GM13977 (cell line): ENCODE results near the gene ZNF70.

Source experiments
- DNase-seq: peaks from one replicate; pipeline ENCODE4 v3.0.0; 2012; ENCODE audit warnings: low spot score
- in situ Hi-C: fragments of 300-500 bp; cut with MboI; formaldehyde crosslinking; loops from one replicate; pipeline ENCODE4 v1.12.0; 2022; ENCODE audit warnings: low sequenced_read_pairs, low pct_unique_long_range_greater_than_20kb, mixed read lengths, inconsistent platforms; ENCODE audit not compliant: unreplicated experiment
- TF ChIP-seq, protein P1 (sequence below): IDR thresholded peaks from 2 replicates; pipeline ENCODE4 v1.5.1; 2012; ENCODE audit warnings: mild to moderate bottlenecking, control low read depth; ENCODE audit not compliant: insufficient read depth; ENCODE audit errors: extremely low read depth, missing control alignments

The ZNF70 gene

DNA sequence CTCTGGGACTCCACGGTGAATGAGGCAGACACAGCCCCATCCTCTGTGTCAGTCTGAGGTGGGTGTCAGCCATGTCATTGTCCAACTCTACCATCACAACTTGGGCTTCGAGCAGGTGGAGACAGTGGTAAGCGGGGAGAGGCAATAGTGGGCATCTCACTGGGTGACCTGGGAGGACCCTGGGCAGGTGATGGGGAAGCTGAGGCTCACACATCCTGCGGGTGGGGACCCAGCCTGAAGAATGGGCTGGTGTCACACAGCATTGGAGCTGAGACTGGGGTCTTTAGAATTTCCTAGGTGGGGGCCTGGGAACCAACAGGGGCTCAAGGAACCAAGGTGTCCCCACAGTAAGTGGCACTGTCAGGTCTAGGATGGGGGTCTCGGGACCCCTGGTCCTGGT, 28.8 kb upstream of the ZNF70 start:
- no peak for DNase-seq
- TF ChIP-seq, protein P1, sequence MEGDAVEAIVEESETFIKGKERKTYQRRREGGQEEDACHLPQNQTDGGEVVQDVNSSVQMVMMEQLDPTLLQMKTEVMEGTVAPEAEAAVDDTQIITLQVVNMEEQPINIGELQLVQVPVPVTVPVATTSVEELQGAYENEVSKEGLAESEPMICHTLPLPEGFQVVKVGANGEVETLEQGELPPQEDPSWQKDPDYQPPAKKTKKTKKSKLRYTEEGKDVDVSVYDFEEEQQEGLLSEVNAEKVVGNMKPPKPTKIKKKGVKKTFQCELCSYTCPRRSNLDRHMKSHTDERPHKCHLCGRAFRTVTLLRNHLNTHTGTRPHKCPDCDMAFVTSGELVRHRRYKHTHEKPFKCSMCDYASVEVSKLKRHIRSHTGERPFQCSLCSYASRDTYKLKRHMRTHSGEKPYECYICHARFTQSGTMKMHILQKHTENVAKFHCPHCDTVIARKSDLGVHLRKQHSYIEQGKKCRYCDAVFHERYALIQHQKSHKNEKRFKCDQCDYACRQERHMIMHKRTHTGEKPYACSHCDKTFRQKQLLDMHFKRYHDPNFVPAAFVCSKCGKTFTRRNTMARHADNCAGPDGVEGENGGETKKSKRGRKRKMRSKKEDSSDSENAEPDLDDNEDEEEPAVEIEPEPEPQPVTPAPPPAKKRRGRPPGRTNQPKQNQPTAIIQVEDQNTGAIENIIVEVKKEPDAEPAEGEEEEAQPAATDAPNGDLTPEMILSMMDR: no peak
- in situ Hi-C loops: no loop called here

DNA sequence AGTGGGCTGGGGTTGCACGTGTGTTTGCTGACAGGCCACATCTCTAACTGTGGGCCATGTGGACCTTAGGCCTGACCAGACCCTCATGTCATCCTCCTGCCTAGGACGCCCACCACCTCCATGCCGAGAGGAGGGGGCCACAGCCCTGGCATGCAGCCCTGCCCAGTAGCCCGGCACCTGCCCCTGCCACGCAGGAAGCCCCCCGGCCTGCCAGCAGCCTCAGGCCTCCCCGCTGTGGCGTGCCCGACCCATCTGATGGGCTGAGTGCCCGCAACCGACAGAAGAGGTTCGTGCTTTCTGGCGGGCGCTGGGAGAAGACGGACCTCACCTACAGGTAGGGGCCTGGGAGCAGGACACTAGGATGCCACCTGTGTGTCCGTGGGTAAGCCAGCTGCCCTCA, 28.2 kb upstream of the ZNF70 start:
- DNase-seq: no peak
- in situ Hi-C loops: no loop called here
- TF ChIP-seq, protein P1: no peak

DNA sequence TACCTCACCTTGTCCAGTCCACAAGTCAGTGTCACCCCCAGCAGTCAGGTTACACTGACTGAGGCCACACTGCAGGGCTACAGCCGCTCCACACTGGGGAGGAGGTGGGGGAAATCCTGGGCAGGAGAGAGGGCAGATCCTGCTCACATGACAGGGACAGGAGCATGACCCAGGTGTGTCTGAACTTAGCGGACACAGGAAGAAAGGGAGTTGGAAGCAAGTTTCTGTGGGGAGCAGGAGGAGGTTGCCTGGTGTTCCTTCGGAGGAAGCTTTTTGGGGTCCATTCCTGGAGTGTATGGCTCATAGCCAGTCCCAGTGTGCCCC, 27.6 kb upstream of the ZNF70 start:
- TF ChIP-seq, protein P1: no peak
- in situ Hi-C loops: no loop called here
- no peak for DNase-seq

DNA sequence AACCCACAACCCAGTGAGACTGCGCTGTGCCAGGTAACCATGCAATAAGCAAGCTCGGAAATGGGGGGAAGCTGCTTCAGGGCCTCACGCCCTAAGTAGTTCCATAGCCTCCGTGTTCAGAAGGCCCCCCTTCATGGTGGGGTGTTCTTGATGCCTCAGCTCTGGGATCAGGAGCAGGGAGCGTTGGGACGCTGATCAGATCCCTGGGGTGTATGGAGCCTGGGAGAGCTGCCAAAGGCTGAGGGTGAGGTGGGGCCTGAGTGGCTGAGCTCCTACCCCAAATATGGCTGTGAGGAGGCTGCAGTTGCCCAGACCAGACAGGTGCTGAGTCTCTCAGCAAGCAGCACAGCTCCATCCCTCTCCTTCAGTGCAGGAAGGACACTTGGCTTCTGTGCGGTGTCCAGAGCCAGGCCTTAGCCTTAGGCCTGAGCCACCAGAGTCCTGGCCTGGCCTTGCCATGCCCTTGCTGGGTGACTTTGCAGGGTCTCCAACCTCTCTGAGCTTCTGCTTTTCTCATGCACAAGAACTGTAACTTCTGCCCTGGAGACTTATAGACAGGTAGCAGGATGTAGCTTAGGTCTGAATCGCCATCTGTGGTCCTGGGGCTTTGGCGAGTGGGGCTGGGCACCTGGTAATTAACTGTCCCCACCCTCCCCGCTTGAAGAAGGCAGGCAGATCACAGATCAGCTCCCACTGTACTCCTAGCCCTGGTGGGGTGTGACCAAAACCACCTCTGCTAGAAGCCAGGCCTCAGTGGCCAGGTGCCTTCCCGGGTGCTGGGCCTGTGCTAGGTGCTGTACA, 27.1 kb upstream of the ZNF70 start:
- in situ Hi-C loops: no loop called here
- TF ChIP-seq, protein P1: no peak

DNA sequence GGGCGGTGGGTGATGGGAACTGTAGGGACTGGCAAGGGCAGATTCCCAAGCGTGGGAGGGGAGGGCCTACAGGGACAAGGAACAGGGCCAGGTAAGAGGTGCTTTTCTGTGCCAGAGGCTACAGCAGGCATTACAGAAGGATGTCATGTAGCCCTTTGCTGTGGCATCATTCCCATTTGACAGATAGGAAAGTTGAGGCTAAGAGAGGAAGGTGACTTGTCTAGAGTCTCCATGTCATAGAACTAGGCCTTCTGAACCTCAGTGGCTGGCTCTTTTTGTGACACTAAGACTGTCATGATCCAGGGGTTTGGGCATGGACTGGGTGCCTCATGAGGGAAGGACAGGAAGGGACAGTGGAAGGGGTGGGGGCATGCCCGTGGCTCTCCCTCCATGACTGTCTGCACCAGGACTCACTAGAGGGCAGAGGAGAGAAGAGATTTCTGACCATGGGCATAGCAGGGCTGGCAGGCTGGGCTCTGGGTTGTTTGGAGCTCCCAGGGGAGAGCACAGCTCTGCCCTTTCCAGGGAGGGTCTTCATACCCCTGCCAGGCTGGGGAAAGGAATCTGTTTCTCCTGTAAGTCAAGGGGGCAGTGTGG, 25.0 kb upstream of the ZNF70 start:
- TF ChIP-seq, protein P1: no peak
- in situ Hi-C loops: no loop called here
- no peak for DNase-seq

More for the DNA sequence above, 27.1 kb upstream of the ZNF70 start:
- DNase-seq: no peak

DNA sequence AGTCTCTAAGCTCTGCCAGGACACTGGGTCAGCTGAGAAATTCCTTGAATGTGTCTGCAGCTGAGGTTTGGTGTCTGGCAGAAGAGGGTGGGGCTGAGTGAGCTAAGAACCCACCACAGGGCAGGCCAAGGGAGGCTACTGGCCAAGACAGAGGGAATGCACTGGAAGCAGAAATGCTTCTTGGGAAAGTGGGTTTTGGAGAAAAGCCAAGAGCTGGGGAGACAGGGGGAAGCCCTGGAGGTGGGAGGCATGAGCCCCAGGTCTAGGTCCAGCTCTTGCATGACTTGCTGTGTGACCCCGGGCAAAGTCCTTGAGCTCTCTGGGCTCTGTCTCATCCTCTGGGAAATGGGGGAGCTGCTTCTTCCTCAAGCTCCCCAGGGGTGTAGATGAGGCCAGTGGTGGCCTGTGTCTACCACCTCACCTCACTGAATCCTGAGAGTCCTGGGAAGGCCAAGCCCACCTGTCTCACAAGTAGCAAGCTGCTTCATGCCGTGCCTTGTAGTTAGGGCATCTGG, 24.1 kb upstream of the ZNF70 start:
- in situ Hi-C loops: no loop called here
- no peak for DNase-seq
- TF ChIP-seq, protein P1: no peak
